Activated B cell treated with CpG ODN at 0.5 μM for 24 hours (primary cell): ENCODE results near the gene KCNK3. TPM values are rescaled to one million over a fixed set of nuclear protein-coding genes. Genes with fewer than 3 reads are reported as not detected.

Source experiments
- ATAC-seq: fragments of 200-7000 bp; cut with Tn5 transposase; one replicate; pipeline ENCODE4 v1.10.0; 2021; ENCODE audit warnings: low read depth, mild to moderate bottlenecking, moderate library complexity
- CTCF ChIA-PET: fragments of 350-600 bp; sonication (Branson Sonifier 250); formaldehyde crosslinking; loops from one replicate; lab custom pipeline; 2021; ENCODE audit warnings: antibody characterized with exemption; lab: Charles Lee
- POLR2A ChIA-PET: fragments of 350-600 bp; sonication (Branson Sonifier 250); formaldehyde crosslinking; loops from one replicate; lab custom pipeline; 2021; ENCODE audit warnings: antibody characterized with exemption; lab: Charles Lee
- DNase-seq: peaks from one replicate; pipeline ENCODE4 v3.0.0; 2022
- H3K27ac Mint-ChIP-seq: one replicate; pipeline ENCODE4 v1.8.0; 2020; ENCODE audit warnings: mixed read lengths
- H3K27me3 Mint-ChIP-seq: one replicate; pipeline ENCODE4 v1.8.0; 2021; ENCODE audit warnings: mixed read lengths
- H3K36me3 Mint-ChIP-seq: one replicate; pipeline ENCODE4 v1.8.0; 2021; ENCODE audit warnings: low read depth, mixed read lengths
- H3K4me1 Mint-ChIP-seq: one replicate; pipeline ENCODE4 v1.8.0; 2021; ENCODE audit warnings: mixed read lengths
- H3K4me3 Mint-ChIP-seq: one replicate; pipeline ENCODE4 v1.8.0; 2020; ENCODE audit warnings: mild to moderate bottlenecking, mixed read lengths
- H3K9me3 Mint-ChIP-seq: one replicate; pipeline ENCODE4 v1.8.0; 2020; ENCODE audit warnings: mixed read lengths
- intact Hi-C: fragments of 100-400 bp; cut with micrococcal nuclease; formaldehyde crosslinking; loops from one replicate; pipeline ENCODE4 v1.15.1; 2024
- total RNA-seq: library from RNA; stranded (reverse); gene quantifications from 2 replicates; pipeline ENCODE4 v1.2.3, GENCODE V29; 2022
- TF ChIP-seq, protein P1 (sequence below): fragments of 200-600 bp; IDR thresholded peaks from one replicate; pipeline ENCODE4 v1.8.0; 2022; ENCODE audit warnings: antibody characterized with exemption, mild to moderate bottlenecking

KCNK3 gene
- total RNA-seq, 1 donor from 2014 or later: not detected

DNA sequence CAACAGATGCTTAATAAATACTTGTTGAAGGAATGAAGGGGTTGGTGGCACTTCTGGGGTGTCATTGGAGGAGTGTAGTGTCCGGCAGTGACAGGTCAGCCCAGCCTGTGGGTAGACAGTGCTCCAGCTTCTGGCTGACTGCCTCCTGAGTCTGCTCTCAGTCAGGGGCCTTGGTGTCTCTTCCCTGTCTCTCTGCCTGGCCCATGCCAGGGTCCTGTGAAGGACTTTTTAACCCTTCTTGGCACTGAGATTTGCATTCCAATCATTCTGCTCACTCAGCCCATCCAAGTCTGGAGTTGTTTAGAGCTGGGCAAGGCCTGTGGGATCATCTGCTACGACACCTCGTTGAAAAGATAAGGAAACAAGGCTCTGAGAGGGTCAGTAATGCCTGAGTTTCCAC lies 1.4 kb upstream of the KCNK3 start:
- intact Hi-C loops: no loop called here
- ChIA-PET POLR2A (no interaction called here), CTCF (no interaction called here)
- no peaks in the 10 kb centered on the region for H3K9me3 Mint-ChIP-seq
- H3K4me3 Mint-ChIP-seq: no peak overlapping the region
- DNase-seq (no peak), ATAC-seq (no peak)
- peaks cover 56% of the 10 kb centered on the region for H3K27me3 Mint-ChIP-seq
- H3K36me3 Mint-ChIP-seq: no peaks in the 10 kb centered on the region
- TF ChIP-seq, protein P1, sequence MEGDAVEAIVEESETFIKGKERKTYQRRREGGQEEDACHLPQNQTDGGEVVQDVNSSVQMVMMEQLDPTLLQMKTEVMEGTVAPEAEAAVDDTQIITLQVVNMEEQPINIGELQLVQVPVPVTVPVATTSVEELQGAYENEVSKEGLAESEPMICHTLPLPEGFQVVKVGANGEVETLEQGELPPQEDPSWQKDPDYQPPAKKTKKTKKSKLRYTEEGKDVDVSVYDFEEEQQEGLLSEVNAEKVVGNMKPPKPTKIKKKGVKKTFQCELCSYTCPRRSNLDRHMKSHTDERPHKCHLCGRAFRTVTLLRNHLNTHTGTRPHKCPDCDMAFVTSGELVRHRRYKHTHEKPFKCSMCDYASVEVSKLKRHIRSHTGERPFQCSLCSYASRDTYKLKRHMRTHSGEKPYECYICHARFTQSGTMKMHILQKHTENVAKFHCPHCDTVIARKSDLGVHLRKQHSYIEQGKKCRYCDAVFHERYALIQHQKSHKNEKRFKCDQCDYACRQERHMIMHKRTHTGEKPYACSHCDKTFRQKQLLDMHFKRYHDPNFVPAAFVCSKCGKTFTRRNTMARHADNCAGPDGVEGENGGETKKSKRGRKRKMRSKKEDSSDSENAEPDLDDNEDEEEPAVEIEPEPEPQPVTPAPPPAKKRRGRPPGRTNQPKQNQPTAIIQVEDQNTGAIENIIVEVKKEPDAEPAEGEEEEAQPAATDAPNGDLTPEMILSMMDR: no peak
- peaks cover 2% of the 10 kb centered on the region for H3K4me1 Mint-ChIP-seq
- no peak overlapping the region for H3K27ac Mint-ChIP-seq

DNA sequence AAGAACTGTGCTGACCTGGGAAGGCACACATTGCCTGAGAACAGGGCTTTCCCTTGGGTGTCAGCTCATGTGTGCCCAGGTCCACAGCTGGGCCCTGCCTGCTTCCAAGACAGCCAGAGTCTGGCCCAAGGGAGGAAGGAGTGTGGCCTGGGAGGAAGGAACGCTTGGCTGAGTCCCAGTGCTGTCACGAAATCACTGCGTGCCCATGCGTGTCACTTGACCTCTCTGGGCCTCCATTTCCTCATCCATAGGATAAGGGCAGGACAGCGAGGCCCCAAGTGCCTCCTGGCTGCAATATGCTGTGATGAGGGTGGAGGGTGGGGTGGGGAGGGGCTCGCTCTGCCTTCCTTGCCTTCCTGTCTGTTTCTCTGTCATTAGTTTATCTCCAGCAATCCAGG lies 642 bp upstream of the KCNK3 start:
- ATAC-seq (no peak), DNase-seq (no peak)
- Mint-ChIP-seq H3K9me3 (no peaks in the 10 kb centered on the region), H3K36me3 (no peaks in the 10 kb centered on the region), H3K27ac (no peak overlapping the region), H3K27me3 (peaks cover 60% of the 10 kb centered on the region), H3K4me1 (peaks cover 2% of the 10 kb centered on the region), H3K4me3 (no peak overlapping the region)
- ChIA-PET POLR2A (no interaction called here), CTCF (no interaction called here)
- intact Hi-C loops: no loop called here
- TF ChIP-seq, protein P1: no peak

DNA sequence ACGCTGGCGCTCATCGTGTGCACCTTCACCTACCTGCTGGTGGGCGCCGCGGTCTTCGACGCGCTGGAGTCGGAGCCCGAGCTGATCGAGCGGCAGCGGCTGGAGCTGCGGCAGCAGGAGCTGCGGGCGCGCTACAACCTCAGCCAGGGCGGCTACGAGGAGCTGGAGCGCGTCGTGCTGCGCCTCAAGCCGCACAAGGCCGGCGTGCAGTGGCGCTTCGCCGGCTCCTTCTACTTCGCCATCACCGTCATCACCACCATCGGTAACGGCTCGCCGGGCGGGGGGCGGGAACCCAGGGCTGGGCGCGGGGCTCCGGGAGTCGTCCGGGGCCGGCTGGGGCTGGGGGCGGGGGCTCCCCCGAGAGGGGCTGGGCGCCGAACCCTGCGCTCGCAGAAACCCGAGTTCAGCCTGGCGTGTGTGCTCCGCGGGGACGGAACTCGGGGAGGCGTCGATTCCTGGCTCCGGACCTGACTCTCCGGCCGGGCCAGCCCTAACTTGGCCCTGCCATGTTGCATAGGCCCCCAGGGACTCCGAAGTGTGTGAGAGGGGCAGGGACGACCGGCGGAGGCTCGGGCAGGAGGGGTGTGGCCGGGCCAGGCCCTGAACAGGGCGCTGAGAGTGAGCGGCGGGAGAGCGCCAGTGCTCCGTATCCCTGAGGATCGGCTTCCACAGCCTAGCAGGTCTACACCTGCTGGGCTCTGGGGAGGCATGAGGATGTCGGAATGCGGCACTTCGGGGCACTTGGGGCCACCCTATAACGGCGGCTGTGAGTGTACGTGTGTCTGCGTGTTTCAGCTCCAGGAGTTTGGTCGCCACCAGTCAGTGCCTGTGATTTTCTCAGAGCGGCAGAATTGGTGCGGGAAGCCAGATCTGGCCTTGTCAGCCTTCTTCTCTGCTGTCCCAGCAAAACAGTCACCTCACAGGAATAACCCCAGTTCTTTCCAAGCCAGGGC lies 651 bp downstream of the KCNK3 start:
- no peak overlapping the region for H3K4me3 Mint-ChIP-seq
- peaks cover 67% of the 10 kb centered on the region for H3K27me3 Mint-ChIP-seq
- ChIA-PET CTCF (no interaction called here), POLR2A (no interaction called here)
- H3K4me1 Mint-ChIP-seq: peaks cover 2% of the 10 kb centered on the region
- ATAC-seq: no peak
- no peaks in the 10 kb centered on the region for H3K9me3 Mint-ChIP-seq
- intact Hi-C loops: no loop called here
- TF ChIP-seq, protein P1: no peak
- H3K36me3 Mint-ChIP-seq: no peaks in the 10 kb centered on the region
- no peak for DNase-seq
- H3K27ac Mint-ChIP-seq: no peak overlapping the region

DNA sequence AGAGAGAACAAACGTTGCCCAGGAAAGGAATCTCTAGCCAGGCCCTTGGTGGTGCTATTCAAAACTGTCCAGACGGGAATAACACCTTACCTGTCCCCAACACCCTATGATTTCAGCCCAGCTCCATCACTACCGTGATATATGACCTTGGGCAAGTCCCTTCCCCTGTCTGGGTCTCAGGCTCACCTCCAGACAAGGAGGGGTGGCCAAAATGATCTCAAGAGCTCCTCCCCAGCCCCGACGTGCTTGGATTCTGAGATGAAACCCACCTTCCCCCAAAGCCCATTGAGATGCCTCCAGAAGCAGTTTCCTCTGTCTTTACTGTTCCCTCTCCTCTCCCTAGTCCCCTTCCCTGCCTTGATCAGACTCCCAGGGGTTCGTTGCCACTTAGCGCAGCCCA lies 1.5 kb downstream of the KCNK3 start:
- H3K36me3 Mint-ChIP-seq: no peaks in the 10 kb centered on the region
- no peak overlapping the region for H3K4me3 Mint-ChIP-seq
- ChIA-PET POLR2A (no interaction called here), CTCF (no interaction called here)
- H3K27me3 Mint-ChIP-seq: peaks cover 69% of the 10 kb centered on the region
- intact Hi-C loops: no loop called here
- TF ChIP-seq, protein P1: no peak
- DNase-seq (no peak), ATAC-seq (no peak)
- H3K27ac Mint-ChIP-seq: no peak overlapping the region
- H3K9me3 Mint-ChIP-seq: no peaks in the 10 kb centered on the region
- peaks cover 2% of the 10 kb centered on the region for H3K4me1 Mint-ChIP-seq

DNA sequence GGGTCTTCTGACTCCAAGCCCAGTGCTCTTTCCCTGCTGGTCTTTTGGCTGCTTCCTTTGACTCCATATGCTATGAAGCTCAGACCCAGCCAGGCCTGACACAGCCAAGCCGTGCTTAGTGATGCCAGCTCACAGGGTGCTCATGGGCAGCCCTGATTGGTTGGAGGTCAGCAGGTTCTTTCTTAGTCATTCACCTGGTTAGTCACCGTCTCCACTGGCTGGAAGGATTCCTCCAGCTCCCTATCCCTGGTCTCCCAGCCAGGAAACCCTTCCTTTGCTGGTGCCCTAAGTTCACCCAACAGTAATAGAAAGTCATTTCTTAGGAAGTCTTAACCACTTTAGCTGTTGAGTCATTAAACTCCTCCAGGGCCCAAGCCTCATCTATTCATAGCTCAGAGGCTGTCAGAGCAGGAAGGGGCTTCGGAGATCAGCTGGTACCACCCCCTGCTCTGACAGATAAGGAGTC lies 3.9 kb downstream of the KCNK3 start:
- Mint-ChIP-seq H3K9me3 (no peaks in the 10 kb centered on the region), H3K4me3 (no peak overlapping the region), H3K4me1 (peaks cover 2% of the 10 kb centered on the region), H3K36me3 (no peaks in the 10 kb centered on the region), H3K27ac (no peak overlapping the region), H3K27me3 (peaks cover 54% of the 10 kb centered on the region)
- ATAC-seq (no peak), DNase-seq (no peak)
- CTCF ChIA-PET: no interaction called here
- TF ChIP-seq, protein P1: no peak
- POLR2A ChIA-PET: no interaction called here
- intact Hi-C loops: no loop called here
